GM18499 (cell line): ENCODE measurements around the gene TSPYL6.
"Not testable (repeated sequence)": the region's sequence is repeated elsewhere in the genome, so short reads cannot be mapped to it uniquely, and the experiment has no call there.

Experiments used
- ATAC-seq: cut with Tn5 transposase; IDR thresholded peaks from one replicate; pipeline ENCODE4 v1.9.1; 2021; ENCODE audit warnings: moderate number of reproducible peaks; ENCODE audit not compliant: insufficient read depth, unreplicated experiment

Gene TSPYL6

GRCh38 chr2:54256091-54256694 is at the start of gene TSPYL6:
Gene TSPYL6 (minus strand): TSS chr2:54256229. CDS start chr2:54256151, 78 bp downstream.
- ATAC-seq = no peak

- no peak for ATAC-seq
These were observed 47.6 kb upstream of the TSPYL6 start for GRCh38 chr2:54303631-54304030.

DNA sequence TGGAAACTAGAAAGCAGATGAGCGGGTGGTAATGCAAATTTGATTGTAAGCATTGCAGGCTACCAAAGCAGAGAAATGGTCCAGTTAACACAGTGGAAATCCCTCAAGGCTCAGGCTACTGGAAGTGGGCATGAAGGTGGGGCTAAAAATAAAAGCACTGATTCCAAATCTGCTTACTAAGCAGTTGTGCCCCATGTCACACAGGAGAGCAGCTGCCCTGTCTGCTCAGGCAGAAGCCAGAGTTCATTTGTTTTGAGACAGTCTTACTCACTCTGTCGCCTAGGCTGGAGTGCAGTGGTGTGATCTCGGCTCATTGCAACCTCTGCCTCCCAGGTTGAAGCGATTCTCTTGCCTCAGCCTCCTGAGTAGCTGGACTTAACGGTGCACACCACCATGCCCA is 42.5 kb upstream of the TSPYL6 start:
- no peak for ATAC-seq

DNA sequence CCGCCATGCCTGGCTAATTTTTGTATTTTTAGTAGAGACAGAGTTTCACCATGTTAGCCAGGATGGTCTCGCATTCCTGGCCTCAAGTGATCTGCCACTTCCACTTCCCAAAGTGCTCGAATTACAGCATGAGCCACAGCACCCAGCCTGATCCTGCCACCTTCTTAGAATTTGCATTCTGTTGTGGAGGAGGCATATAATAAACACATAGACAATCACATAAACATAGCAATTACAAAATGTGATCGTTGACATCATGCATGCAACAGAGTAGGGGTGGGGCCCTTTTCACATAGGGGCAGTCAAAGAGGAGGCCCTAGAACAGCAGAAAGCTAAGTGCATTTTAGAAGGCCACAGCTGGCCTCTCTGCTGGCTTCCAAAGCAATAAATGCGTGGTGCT is 39.9 kb upstream of the TSPYL6 start:
- ATAC-seq = no peak

DNA sequence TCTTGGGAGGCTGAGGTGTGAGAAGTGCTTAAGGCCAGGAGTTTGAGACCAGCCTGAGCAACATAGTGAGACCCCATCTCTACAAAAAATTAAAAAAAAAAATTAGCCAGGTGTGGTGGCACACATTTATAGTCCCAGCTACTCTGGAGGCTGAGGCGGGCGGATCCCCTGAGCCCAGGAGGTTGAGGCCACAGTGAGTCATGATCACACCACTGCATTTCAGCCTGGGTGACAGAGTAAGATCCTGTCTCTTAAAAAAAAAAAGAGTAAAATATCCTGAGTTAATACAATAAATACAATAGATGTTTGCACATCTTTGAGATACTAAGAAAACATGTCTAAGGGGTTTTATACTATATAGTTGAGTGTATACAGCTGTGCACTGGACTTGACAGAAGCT is 38.6 kb upstream of the TSPYL6 start:
- ATAC-seq = not testable (repeated sequence)

DNA sequence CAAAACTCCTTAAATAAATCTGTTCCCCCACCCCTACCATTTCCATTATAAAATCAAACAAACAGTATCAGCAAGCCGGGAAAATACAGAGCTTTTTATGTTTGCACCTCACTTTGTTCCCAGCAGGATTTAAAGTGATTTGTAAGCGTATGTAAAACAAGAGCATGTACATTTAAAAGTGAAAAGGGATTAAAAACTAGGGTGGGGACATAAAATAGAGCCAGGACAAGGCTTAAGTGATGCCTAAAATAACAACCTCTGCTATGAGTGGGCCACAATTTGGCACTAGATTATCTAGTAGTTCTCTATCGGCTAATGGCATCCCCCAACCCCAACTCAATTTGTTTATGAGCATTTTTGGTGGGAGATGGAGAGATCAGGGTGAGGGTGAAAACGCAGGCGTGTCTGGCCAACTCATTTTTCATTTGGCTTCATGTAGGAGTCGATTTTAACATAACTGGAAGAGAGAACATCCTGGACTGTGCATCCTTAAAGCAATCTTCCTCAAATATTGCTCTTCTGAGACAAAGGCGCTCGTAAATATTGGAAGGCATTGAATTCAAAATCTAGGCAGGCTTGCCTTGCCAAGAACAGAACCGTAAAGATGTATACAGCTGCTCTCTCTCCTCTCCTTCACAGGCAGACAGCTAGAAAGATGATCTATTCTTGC is 34.5 kb upstream of the TSPYL6 start:
- no peak for ATAC-seq

- ATAC-seq = no peak
These were observed 33.9 kb upstream of the TSPYL6 start for GRCh38 chr2:54289917-54290316.

DNA sequence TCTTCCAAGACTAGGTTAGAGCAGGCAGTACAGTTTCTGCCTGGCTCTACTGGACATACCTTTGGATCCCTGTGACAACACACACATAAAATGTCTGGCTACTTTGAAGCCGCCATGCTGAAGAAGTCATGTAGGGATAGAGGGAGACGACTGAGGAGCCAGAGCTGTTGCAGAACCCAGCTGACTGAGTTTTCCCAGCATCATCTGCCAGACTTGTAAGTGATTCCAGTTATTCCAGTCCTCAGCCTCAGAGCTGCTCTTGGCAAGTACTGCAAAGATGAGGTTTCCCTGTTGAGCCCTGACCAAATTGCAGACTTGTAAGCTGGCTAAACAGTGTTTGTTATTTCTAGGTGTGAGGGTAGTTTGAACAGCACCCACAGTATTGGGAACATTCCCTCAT is 31.5 kb upstream of the TSPYL6 start:
- ATAC-seq = no peak

DNA sequence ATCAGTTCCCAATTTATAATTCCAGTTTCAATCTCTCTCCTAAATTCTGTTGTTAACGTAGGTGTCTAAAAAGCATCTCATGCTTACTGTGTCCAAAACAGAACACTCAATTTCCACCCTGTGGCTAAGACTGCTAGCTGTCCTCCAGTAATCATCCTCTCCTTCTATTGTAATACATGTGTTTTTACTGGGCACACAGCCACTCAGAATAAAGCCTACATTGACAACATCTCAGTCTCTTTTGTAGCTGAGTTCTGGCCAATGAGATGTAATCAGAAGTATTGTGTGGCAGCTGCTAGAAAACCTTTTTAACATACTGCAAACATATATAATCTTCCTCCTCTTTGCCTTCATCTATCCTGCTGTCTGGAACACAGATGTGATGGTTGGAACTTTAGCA is 29.4 kb upstream of the TSPYL6 start:
- ATAC-seq = no peak

DNA sequence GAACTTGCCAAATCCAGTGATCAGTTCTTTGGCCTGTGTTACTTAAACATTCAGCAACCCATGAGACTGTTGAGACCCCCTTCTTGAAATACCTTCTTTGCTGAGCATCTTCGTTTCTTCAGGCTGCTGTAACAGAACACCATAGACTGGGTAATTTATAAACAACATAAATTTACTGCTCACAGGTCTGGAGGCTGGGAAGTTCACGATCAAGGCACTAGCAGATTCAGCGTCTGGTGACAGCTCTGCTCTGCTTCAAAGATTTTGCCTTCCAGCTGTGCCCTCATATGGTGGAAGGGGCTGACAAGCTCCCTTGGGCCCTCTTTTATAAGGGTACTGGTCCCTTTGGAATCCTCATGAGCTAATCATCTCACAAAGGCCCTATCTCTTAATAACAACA is 28.8 kb upstream of the TSPYL6 start:
- ATAC-seq = no peak

- no peak for ATAC-seq
These were observed 23.4 kb upstream of the TSPYL6 start for GRCh38 chr2:54279385-54279784.

DNA sequence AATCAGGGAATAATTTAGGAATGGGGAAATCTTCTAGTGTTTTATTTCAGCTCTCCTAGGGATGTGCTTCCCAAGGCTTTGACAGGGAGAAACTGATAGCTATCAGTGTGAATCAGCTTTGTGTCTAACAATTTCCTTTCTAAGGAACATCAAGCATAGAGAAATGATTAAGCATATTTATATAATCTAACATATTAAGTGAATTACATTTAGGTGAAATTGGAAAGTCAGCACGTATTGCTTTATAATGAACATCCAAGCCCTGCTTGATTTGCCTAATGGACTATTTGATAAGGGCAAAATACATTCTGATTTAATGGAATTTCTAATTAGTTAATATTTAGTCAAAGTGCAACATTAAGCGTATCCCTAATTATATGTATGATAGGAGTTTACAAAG is 19.5 kb upstream of the TSPYL6 start:
- ATAC-seq = no peak

- ATAC-seq = no peak
These were observed 18.8 kb upstream of the TSPYL6 start for GRCh38 chr2:54274781-54275242.

DNA sequence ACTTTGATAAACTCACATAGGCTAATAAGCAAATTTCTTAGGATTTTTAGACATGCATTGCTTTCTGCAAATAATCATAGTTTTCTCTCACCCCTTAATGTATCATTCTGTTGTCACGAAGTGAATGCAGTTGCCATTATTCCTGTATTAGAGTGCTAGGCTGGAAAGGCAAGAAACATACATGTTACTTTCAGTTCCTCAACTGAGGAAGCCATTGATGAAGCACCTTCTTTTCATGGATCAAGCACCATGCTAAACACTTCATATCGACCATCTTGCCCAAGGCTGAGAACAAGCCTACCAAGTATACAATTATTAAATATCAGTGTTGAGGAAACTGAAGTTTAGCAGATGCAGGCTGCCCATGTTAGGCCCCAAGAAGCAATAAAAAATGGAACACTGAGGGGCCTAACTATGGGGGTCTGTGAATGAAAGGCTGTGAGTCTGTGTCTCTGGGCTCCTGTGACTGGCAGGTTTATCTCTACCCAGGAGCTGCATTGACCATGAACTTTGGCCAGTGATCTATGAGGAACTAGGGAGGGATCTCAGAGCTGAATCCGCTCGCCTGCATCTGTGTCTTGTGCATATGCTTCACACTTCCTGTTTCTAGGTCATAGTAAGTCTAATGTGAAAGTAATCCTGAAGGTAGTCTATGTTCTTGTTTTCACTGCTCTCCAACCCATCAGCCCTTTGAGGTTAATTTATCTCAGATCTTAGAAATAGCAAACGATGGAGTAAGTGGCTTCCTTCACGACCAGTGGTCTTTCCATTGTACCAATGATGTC is 16.0 kb upstream of the TSPYL6 start:
- ATAC-seq = peak; percentile 97

DNA sequence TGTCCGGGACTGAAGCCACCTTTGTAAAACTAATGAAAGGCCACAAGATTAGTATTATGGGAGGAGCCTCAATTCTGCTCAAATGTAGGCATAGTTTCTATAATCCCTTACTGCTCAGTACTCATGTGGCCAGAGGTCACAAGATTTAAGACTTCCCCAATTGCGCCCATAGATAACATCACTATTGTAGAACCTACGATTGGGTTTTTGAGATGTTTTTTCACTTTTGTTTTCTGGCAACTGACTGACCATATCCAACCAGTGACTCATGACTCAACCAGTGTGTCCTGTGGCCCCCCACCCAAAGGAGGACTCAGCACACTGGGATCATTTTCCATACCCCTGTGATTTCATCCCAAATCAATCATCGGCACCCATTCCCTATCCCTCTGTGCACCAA is 15.2 kb upstream of the TSPYL6 start:
- no peak for ATAC-seq

DNA sequence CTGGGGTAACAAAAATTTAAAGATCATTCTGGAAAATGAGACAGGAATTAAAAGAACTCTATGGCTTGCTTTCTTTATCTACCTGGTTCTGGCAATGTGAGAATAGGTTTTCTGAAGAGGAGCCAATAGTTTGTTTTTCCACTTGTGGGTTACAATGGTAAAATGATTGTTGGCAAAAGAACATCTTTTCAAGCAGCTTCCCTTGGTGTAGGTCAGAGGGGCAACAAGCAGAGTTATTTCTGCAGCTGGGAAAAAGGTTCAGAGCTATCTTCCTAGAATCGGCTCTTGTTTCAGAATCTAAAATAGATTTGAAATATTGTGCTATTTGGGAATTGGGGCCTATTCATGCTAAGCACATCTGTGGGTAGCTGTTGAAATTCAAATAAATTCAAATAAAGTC is 11.5 kb upstream of the TSPYL6 start:
- ATAC-seq = no peak

- not testable (repeated sequence) for ATAC-seq
These were observed 9.1 kb upstream of the TSPYL6 start for GRCh38 chr2:54265081-54265480.

DNA sequence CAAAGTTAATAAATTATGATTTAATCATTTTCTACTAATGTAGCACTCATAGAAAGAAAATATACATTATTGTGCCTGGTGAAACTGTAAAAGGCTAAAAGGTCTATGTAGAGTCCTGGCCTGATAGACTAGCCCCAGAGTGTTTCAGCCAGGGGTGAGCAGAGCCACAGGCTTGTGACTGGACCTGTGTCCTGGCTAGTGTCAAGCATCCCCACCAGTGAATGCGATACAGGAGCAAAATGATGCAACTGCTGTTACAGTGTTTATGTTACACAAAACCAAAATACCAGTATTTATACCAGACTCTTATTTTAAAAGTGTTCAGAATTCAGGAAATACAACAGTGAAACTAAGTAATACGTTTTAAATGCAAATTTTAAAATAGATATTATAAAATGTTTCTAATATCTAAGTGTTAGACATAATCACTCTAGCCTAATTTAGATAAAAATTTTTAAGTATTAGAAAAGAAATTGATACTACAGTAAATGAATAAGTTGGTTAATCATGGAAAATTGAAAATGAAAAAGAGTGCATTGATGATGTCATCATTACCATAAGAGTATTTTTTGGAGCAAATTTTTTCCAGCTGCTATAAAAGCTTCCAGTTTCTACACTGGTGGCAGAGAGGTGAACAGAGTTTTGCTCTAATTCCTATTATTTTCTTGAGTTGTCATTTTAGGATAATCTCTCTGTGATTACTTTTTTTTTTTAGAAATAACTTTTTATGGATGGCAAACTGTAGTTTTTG is 6.2 kb upstream of the TSPYL6 start:
- no peak for ATAC-seq

- no peak for ATAC-seq
These were observed 5.5 kb upstream of the TSPYL6 start for GRCh38 chr2:54261537-54261936.

GRCh38 chr2:54260241-54260595 is 4.2 kb upstream of the TSPYL6 start:
- ATAC-seq = no peak
